Astrocyte (in vitro differentiated cells and primary cell): ENCODE results near the gene ZMIZ1. TPM values are rescaled to one million over a fixed set of nuclear protein-coding genes. Genes with fewer than 3 reads are reported as not detected.
A peak's percentile ranks its signal among the peaks of the same experiment; 100 is the strongest.

Experiments used
- DNase-seq: peaks from one replicate; pipeline ENCODE4 v3.0.0-alpha.2; 2010; ENCODE audit warnings: low read depth
- FAIRE-seq: peaks from 2 replicates; lab custom pipeline; 2011; peaks lifted over from hg19 to GRCh38; lab: Jason Lieb, UNC
- H2AFZ ChIP-seq: 2 replicates; pipeline ENCODE4 v1.6.0; 2012; ENCODE audit warnings: low read depth, low read length, inconsistent platforms
- H3K27ac ChIP-seq: 2 replicates; pipeline ENCODE4 v1.5.1; 2011; ENCODE audit warnings: low read depth, low read length, inconsistent platforms
- H3K27me3 ChIP-seq: 2 replicates; pipeline ENCODE4 v1.6.0; 2011; ENCODE audit warnings: low read length, inconsistent platforms; ENCODE audit not compliant: insufficient read depth
- H3K36me3 ChIP-seq: 2 replicates; pipeline ENCODE4 v1.5.1; 2011; ENCODE audit warnings: low read length, inconsistent platforms; ENCODE audit not compliant: insufficient read depth
- H3K4me1 ChIP-seq: 2 replicates; pipeline ENCODE4 v1.5.1; 2011; ENCODE audit warnings: low read length, inconsistent platforms; ENCODE audit not compliant: insufficient read depth
- H3K4me2 ChIP-seq: 2 replicates; pipeline ENCODE4 v1.6.0; 2012; ENCODE audit warnings: low read length, inconsistent platforms
- H3K4me3 ChIP-seq: 2 replicates; pipeline ENCODE4 v1.5.1; 2011; ENCODE audit warnings: low read depth, mild to moderate bottlenecking, low read length, inconsistent platforms; ENCODE audit not compliant: insufficient read depth
- H3K79me2 ChIP-seq: 2 replicates; pipeline ENCODE4 v1.6.0; 2012; ENCODE audit warnings: mild to moderate bottlenecking, low read length, inconsistent platforms; ENCODE audit not compliant: insufficient read depth
- H3K9ac ChIP-seq: 2 replicates; pipeline ENCODE4 v1.6.0; 2012; ENCODE audit warnings: mild to moderate bottlenecking, low read length, inconsistent platforms
- H3K9me3 ChIP-seq: 2 replicates; pipeline ENCODE4 v1.5.1; 2012; ENCODE audit warnings: low read depth, mild to moderate bottlenecking, low read length, inconsistent platforms; ENCODE audit not compliant: insufficient read depth
- H4K20me1 ChIP-seq: 2 replicates; pipeline ENCODE4 v1.6.0; 2012; ENCODE audit warnings: low read length, inconsistent platforms; ENCODE audit not compliant: insufficient read depth
- H3K27ac Mint-ChIP-seq: one replicate; pipeline ENCODE4 v1.8.0; 2021; ENCODE audit warnings: mild to moderate bottlenecking, mixed read lengths; ENCODE audit not compliant: unreplicated experiment
- H3K27me3 Mint-ChIP-seq: one replicate; pipeline ENCODE4 v1.8.0; 2021; ENCODE audit warnings: low read depth, mixed read lengths; ENCODE audit not compliant: unreplicated experiment
- H3K36me3 Mint-ChIP-seq: one replicate; pipeline ENCODE4 v1.8.0; 2021; ENCODE audit warnings: low read depth, mixed read lengths; ENCODE audit not compliant: unreplicated experiment
- H3K4me1 Mint-ChIP-seq: one replicate; pipeline ENCODE4 v1.8.0; 2021; ENCODE audit warnings: low read depth, mixed read lengths; ENCODE audit not compliant: unreplicated experiment
- H3K4me3 Mint-ChIP-seq: one replicate; pipeline ENCODE4 v1.8.0; 2021; ENCODE audit warnings: mild to moderate bottlenecking, moderate library complexity, mixed read lengths; ENCODE audit not compliant: unreplicated experiment
- H3K9me3 Mint-ChIP-seq: one replicate; pipeline ENCODE4 v1.8.0; 2021; ENCODE audit warnings: mild to moderate bottlenecking, mixed read lengths; ENCODE audit not compliant: unreplicated experiment
- EZH2 ChIP-seq: IDR thresholded peaks from 2 replicates; pipeline ENCODE4 v1.6.1; 2012; ENCODE audit warnings: mild to moderate bottlenecking, low read length, inconsistent platforms; ENCODE audit not compliant: insufficient read depth
- total RNA-seq: library from RNA; stranded (reverse); gene quantifications from 2 replicates; pipeline ENCODE4 v1.2.1, GENCODE V29; 2021
- TF ChIP-seq, protein P1 (sequence below): IDR thresholded peaks from 2 replicates; pipeline ENCODE4 v1.5.1; 2011; ENCODE audit warnings: low read depth, mild to moderate bottlenecking, inconsistent platforms, low read length, moderate library complexity; ENCODE audit not compliant: insufficient read depth

The ZMIZ1 gene
- total RNA-seq, 1 donor from 2014 or later = 45.5 TPM

DNA sequence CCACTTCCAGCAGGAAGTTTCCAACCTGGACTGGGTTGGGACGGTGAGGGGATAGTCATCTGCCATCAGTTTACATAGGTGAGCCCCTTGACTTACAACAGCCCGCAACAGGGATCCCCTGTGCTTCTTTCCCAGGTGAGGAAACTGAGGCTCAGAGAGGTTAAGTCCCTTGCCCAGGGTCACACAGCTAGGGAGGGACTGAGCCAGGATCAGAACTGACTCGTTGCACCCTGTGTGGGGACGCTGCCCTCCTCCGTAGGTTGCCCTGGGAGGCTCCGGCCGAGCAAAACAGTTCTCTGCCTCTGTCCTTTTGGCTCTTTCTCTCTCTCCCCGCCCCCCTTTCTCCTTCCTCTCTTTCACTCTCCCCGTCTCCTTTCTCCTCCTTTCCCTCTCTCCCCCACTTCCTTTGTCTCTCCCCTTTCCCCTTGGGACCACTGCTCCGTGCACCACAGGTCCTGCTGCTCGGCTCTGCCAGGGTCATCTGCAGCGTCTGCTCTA lies 161.1 kb downstream of the ZMIZ1 start:
- Histone ChIP-seq H3K4me2 (peak overlapping the region; percentile 41), H3K9ac (no peak overlapping the region), H2AFZ (no peak overlapping the region), H3K4me3 (no peak overlapping the region), H3K27ac (no peak overlapping the region), H4K20me1 (peaks cover 90% of the 10 kb centered on the region), H3K79me2 (peaks cover 14% of the 10 kb centered on the region), H3K36me3 (peaks cover 20% of the 10 kb centered on the region), H3K9me3 (no peaks in the 10 kb centered on the region), H3K27me3 (no peaks in the 10 kb centered on the region), H3K4me1 (peaks cover 20% of the 10 kb centered on the region)
- DNase-seq (no peak), FAIRE-seq (no peak)
- H3K27ac Mint-ChIP-seq = peak overlapping the region; percentile 12
- H3K27me3 Mint-ChIP-seq = no peaks in the 10 kb centered on the region
- peaks cover 22% of the 10 kb centered on the region for H3K36me3 Mint-ChIP-seq
- H3K9me3 Mint-ChIP-seq = no peaks in the 10 kb centered on the region
- H3K4me1 Mint-ChIP-seq = peaks cover 14% of the 10 kb centered on the region
- H3K4me3 Mint-ChIP-seq = no peak overlapping the region
- TF ChIP-seq, protein P1, sequence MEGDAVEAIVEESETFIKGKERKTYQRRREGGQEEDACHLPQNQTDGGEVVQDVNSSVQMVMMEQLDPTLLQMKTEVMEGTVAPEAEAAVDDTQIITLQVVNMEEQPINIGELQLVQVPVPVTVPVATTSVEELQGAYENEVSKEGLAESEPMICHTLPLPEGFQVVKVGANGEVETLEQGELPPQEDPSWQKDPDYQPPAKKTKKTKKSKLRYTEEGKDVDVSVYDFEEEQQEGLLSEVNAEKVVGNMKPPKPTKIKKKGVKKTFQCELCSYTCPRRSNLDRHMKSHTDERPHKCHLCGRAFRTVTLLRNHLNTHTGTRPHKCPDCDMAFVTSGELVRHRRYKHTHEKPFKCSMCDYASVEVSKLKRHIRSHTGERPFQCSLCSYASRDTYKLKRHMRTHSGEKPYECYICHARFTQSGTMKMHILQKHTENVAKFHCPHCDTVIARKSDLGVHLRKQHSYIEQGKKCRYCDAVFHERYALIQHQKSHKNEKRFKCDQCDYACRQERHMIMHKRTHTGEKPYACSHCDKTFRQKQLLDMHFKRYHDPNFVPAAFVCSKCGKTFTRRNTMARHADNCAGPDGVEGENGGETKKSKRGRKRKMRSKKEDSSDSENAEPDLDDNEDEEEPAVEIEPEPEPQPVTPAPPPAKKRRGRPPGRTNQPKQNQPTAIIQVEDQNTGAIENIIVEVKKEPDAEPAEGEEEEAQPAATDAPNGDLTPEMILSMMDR = no peak
- TF ChIP-seq EZH2 = no peak

DNA sequence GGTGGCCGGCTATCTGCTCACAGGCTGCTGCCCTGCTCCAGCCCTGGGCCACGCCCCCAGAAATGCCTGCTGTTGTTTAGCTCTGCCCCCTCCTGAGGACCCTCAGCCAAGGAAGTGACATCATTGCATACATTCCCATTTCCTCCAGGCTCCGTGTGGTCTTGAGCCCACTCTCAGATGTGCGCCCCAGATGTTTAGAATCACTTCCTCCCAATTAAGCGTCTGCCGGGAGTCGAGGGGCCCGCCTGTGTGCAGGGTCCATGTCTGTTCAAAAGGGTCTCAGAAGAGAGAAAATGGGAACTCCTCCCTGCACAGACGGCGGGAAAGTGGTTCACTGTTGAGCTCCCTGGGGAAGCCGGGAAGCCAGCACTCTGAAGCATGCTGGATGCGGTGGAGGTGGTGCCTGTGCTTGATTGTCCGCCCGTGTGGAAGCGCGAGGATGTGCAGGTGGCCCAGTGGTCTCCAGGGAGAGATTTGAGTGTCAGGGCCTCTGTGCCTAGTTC lies 161.6 kb downstream of the ZMIZ1 start:
- Histone ChIP-seq H2AFZ (no peak overlapping the region), H3K4me1 (peaks cover 21% of the 10 kb centered on the region), H3K27me3 (no peaks in the 10 kb centered on the region), H4K20me1 (peaks cover 91% of the 10 kb centered on the region), H3K9ac (no peak overlapping the region), H3K9me3 (no peaks in the 10 kb centered on the region), H3K36me3 (peaks cover 20% of the 10 kb centered on the region), H3K27ac (no peak overlapping the region), H3K4me3 (no peak overlapping the region), H3K4me2 (peak overlapping the region; percentile 41), H3K79me2 (peaks cover 16% of the 10 kb centered on the region)
- peak overlapping the region; percentile 12 for H3K27ac Mint-ChIP-seq
- no peak overlapping the region for H3K4me3 Mint-ChIP-seq
- no peak for TF ChIP-seq EZH2
- TF ChIP-seq, protein P1 = no peak
- peaks cover 23% of the 10 kb centered on the region for H3K36me3 Mint-ChIP-seq
- no peak for DNase-seq
- H3K4me1 Mint-ChIP-seq = peaks cover 14% of the 10 kb centered on the region
- H3K27me3 Mint-ChIP-seq = no peaks in the 10 kb centered on the region
- H3K9me3 Mint-ChIP-seq = no peaks in the 10 kb centered on the region
- no peak for FAIRE-seq

DNA sequence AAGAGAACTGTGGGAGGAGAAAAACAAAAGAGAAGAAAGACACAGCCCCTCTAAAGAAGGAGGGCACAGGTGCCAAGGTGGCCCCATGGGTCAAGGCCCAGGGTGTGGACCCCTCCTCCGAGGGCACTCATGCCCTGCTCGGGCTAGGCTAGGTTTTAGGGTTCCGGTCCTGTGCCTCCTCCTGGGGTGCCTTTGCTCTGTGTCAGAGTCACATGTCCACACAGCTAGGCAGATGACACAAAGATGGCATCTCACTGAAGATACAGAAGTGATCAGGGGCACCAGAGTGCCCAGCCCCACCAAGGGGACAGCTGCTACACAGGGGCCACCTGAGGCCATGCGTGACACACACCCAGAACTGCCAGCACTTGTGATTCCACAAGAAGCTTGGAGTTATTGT lies 162.1 kb downstream of the ZMIZ1 start:
- Histone ChIP-seq H3K9me3 (no peaks in the 10 kb centered on the region), H4K20me1 (peaks cover 91% of the 10 kb centered on the region), H3K4me3 (no peak overlapping the region), H3K4me1 (peaks cover 21% of the 10 kb centered on the region), H3K27me3 (no peaks in the 10 kb centered on the region), H3K4me2 (no peak overlapping the region), H2AFZ (no peak overlapping the region), H3K9ac (no peak overlapping the region), H3K36me3 (peaks cover 20% of the 10 kb centered on the region), H3K27ac (no peak overlapping the region), H3K79me2 (peaks cover 18% of the 10 kb centered on the region)
- no peak for DNase-seq
- H3K27me3 Mint-ChIP-seq = no peaks in the 10 kb centered on the region
- H3K4me3 Mint-ChIP-seq = no peak overlapping the region
- peaks cover 14% of the 10 kb centered on the region for H3K4me1 Mint-ChIP-seq
- H3K36me3 Mint-ChIP-seq = peaks cover 25% of the 10 kb centered on the region
- no peak for FAIRE-seq
- H3K27ac Mint-ChIP-seq = no peak overlapping the region
- TF ChIP-seq EZH2 = no peak
- TF ChIP-seq, protein P1 = no peak
- no peaks in the 10 kb centered on the region for H3K9me3 Mint-ChIP-seq
